C4-2B (cell line): ENCODE measurements around the gene LRRN4CL.

Experiments used
- CTCF ChIP-seq: fragments of 450-650 bp; conservative IDR thresholded peaks from 2 replicates; pipeline ENCODE4 v1.5.1; 2017; ENCODE audit warnings: mild to moderate bottlenecking
- ZFX ChIP-seq: fragments of 450-650 bp; IDR thresholded peaks from 2 replicates; pipeline ENCODE4 v1.6.1; 2017

- TF ChIP-seq CTCF (no peak), ZFX (no peak)
Measured at GRCh38 chr11:62644220-62644619, 45.1 kb downstream of the LRRN4CL start.
